Uterus (tissue), 2 donors: ENCODE data around the gene NTSR1.

ENCODE experiments used
- POLR2A ChIP-seq, 2 donors: fragments of 450-650 bp; IDR thresholded peaks; one replicate each; pipeline ENCODE4 v1.6.1; 2016; ENCODE audit warnings: antibody characterized with exemption in 2 of 2, mild to moderate bottlenecking in 1 of 2, moderate library complexity in 1 of 2
- TF ChIP-seq, protein P1 (sequence below), 4 experiments: fragments of 200-600 bp in 2 of 4; fragments of 450-650 bp in 2 of 4; sonication (generic) in 2 of 4; IDR thresholded peaks; one replicate each; pipeline ENCODE4 v1.5.1; 2016 to 2019; ENCODE audit warnings: antibody characterized with exemption in 4 of 4, mild to moderate bottlenecking in 2 of 4, moderate library complexity in 1 of 4

DNA sequence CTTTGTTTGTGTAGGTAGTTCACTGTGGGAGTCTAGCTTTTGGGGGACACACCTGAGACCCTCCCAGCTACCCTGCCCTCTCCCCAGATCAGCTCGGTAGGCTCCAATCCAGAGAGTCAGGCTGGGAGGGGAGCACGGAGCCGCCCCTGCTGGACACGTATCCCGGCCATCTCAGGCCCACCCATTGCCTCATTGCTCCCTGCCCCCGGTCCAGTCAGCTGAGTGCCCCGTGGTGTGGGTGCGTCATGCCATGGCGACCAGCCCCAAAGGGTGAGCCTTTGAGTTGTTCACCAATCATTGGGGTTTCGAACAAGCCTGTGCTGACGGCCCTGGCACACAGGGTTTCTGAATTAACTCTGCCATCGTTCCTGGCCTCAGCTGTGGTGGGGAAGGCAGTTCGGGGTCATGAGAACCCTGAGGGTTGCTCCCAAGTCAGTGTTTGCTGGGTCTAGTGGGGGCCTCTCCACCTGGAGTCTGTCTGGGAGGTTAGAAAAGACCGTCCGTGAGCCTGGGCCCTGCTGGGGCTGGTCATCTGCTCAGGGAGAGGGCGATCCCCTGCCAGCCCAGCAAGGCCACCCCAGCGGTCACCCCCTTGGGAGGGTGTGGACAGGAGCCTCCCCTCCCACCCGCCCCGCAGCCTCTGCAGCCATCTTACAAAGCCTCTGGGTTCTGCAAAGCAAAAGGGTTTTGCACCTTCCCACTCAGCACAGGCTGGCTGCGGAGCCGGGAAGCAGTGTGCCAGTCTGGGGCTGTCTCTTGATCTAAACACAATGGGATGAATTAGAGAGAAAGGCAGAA is 34.5 kb downstream of the NTSR1 start:
- TF ChIP-seq, protein P1, sequence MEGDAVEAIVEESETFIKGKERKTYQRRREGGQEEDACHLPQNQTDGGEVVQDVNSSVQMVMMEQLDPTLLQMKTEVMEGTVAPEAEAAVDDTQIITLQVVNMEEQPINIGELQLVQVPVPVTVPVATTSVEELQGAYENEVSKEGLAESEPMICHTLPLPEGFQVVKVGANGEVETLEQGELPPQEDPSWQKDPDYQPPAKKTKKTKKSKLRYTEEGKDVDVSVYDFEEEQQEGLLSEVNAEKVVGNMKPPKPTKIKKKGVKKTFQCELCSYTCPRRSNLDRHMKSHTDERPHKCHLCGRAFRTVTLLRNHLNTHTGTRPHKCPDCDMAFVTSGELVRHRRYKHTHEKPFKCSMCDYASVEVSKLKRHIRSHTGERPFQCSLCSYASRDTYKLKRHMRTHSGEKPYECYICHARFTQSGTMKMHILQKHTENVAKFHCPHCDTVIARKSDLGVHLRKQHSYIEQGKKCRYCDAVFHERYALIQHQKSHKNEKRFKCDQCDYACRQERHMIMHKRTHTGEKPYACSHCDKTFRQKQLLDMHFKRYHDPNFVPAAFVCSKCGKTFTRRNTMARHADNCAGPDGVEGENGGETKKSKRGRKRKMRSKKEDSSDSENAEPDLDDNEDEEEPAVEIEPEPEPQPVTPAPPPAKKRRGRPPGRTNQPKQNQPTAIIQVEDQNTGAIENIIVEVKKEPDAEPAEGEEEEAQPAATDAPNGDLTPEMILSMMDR (IDR thresholded peaks at IDR 0.05) = no peak
- no peak for TF ChIP-seq POLR2A (IDR thresholded peaks at IDR 0.05)
